Kidney (tissue), 14 donors: ENCODE data around the gene CYGB. TPM values are rescaled to one million over a fixed set of nuclear protein-coding genes. Genes with fewer than 3 reads are reported as not detected.

Experiments used
- DNase-seq, 5 donors: peaks; one replicate each; pipeline ENCODE4 v3.0.0-alpha.2; 2013 to 2020
- FAIRE-seq: peaks from 2 replicates; lab custom pipeline; 2012; peaks lifted over from hg19 to GRCh38; lab: Jason Lieb, UNC
- H3K27ac ChIP-seq, 2 donors: one replicate each; pipeline ENCODE4 v1.7.0; 2013; ENCODE audit warnings: low read depth in 2 of 2, low read length in 2 of 2, inconsistent platforms in 1 of 2
- H3K27me3 ChIP-seq: one replicate; pipeline ENCODE4 v1.7.1; 2013; ENCODE audit warnings: low read length, inconsistent platforms; ENCODE audit not compliant: control insufficient read depth, insufficient read depth
- H3K36me3 ChIP-seq, 3 donors: one replicate each; pipeline versions ENCODE4 v1.7.0 to v1.7.1; 2013; ENCODE audit warnings: low read length in 3 of 3, control low read depth in 1 of 3, inconsistent platforms in 1 of 3; ENCODE audit not compliant: insufficient read depth in 3 of 3, control insufficient read depth in 2 of 3
- H3K4me1 ChIP-seq, 3 donors: one replicate each; pipeline versions ENCODE4 v1.7.0 to v1.7.1; 2013; ENCODE audit warnings: low read length in 3 of 3, inconsistent platforms in 1 of 3, low read depth in 1 of 3; ENCODE audit not compliant: control insufficient read depth in 2 of 3, insufficient read depth in 2 of 3
- H3K4me3 ChIP-seq, 3 donors: one replicate each; pipeline versions ENCODE4 v1.7.0 to v1.8.1; 2013; ENCODE audit warnings: low read length in 3 of 3, control low read depth in 1 of 3, inconsistent platforms in 1 of 3
- H3K9ac ChIP-seq, 3 donors: one replicate each; pipeline versions ENCODE4 v1.7.0 to v1.7.1; 2013; ENCODE audit warnings: low read length in 3 of 3, control low read depth in 1 of 3, inconsistent platforms in 1 of 3
- H3K9me3 ChIP-seq, 3 donors: one replicate each; pipeline versions ENCODE4 v1.7.0 to v1.7.1; 2013; ENCODE audit warnings: low read length in 3 of 3, control low read depth in 1 of 3, inconsistent platforms in 1 of 3; ENCODE audit not compliant: control insufficient read depth in 2 of 3, insufficient read depth in 1 of 3
- CTCF ChIP-seq: IDR thresholded peaks from 3 replicates; pipeline ENCODE4 v1.5.1; 2012; ENCODE audit warnings: mild to moderate bottlenecking, moderate library complexity, borderline replicate concordance; ENCODE audit not compliant: insufficient read depth; ENCODE audit errors: extremely low read depth
- intact Hi-C: fragments of 100-400 bp; cut with DNase I; formaldehyde crosslinking; loops from one replicate; pipeline ENCODE4 v1.11.1; 2022
- polyA plus RNA-seq: library from polyadenylated mRNA; stranded (reverse); fragments of 350-450 nt; fragmentation: Illumina TruSeq; extraction: RNeasy Lipid Tissue Mini Kit (QIAGEN cat#74804); gene quantifications from one replicate; pipeline ENCODE4 v1.2.3, GENCODE V29; 2014; ENCODE audit warnings: low read depth, low replicate concordance; ENCODE audit not compliant: insufficient read depth
- total RNA-seq: library from RNA; stranded (reverse); fragmentation: NEBNext Ultra II Directional; extraction: Animal tissue kit (Norgen Biotek cat#: 25700); gene quantifications from one replicate; pipeline ENCODE4 v1.2.1, GENCODE V29; 2021
- donor health status: control.
- donor health status: control.
- donor health status: control.
- donor health status: control.
- donor health status: control.
- donor health status: DM: yes; HTN: yes; CAD: no.
- donor health status: Normal renal cell carcinoma (clear cell type).

The CYGB gene
- total and polyA plus RNA-seq, 2 donors from 2014 or later, result 6.7 to 12.6 TPM

- H3K4me3 ChIP-seq, result peak overlapping the region; percentile 49 to 71 (median 54)
Observed at GRCh38 chr17:76501827-76502307, 35.6 kb downstream of the CYGB start.

GRCh38 chr17:76501018-76501826 lies 36.3 kb downstream of the CYGB start, which contains the start of gene RHBDF2:
Gene RHBDF2, minus strand, starts transcription at chr17:76501423. Its CDS starts 19,899 bp downstream, at chr17:76481524.
- Histone ChIP-seq H3K9ac (peak within 1 kb of the TSS; percentile 10 to 73 (median 67)), H3K36me3 (no peaks in the 10 kb centered on the region), H3K4me1 (peaks cover 0 to 36% (median 20%) of the 10 kb centered on the region in 3 donors), H3K27me3 (no peaks in the 10 kb centered on the region), H3K27ac (peak within 1 kb of the TSS; percentile 76 to 83), H3K4me3 (peak within 1 kb of the TSS; percentile 49 to 71 (median 54)), H3K9me3 (no peaks in the 10 kb centered on the region)
- intact Hi-C loops, result no loop called here
- FAIRE-seq, result no peak
- DNase-seq, result peak; percentile 78 to 97 (median 89)
- TF ChIP-seq CTCF, result no peak

More at GRCh38 chr17:76501827-76502307, 35.6 kb downstream of the CYGB start:
- Histone ChIP-seq H3K36me3 (no peaks in the 10 kb centered on the region), H3K9me3 (no peaks in the 10 kb centered on the region), H3K27me3 (no peaks in the 10 kb centered on the region), H3K9ac (peak overlapping the region in 2 of 3 donors; percentile 46 to 49), H3K27ac (peak overlapping the region; percentile 74 to 83), H3K4me1 (peaks cover 0 to 39% (median 20%) of the 10 kb centered on the region in 3 donors)
- intact Hi-C loops, result no loop called here
- no peak for TF ChIP-seq CTCF
- FAIRE-seq, result no peak
- no peak for DNase-seq

GRCh38 chr17:76500747-76501017 lies 36.8 kb downstream of the CYGB start:
- Histone ChIP-seq H3K9ac (peak overlapping the region in 2 of 3 donors; percentile 67 to 73), H3K27ac (peak overlapping the region; percentile 76 to 83), H3K4me1 (peaks cover 0 to 37% (median 20%) of the 10 kb centered on the region in 3 donors), H3K27me3 (no peaks in the 10 kb centered on the region), H3K4me3 (peak overlapping the region; percentile 26 to 71 (median 28)), H3K9me3 (no peaks in the 10 kb centered on the region), H3K36me3 (no peaks in the 10 kb centered on the region)
- FAIRE-seq, result no peak
- DNase-seq, result no peak
- no peak for TF ChIP-seq CTCF
- intact Hi-C loops, result no loop called here
